Daoy (cell line): ENCODE results near the gene UBE2L5. TPM values are rescaled to one million over a fixed set of nuclear protein-coding genes. Genes with fewer than 3 reads are reported as not detected.

Source experiments
- DNase-seq: peaks from one replicate; pipeline ENCODE4 v3.0.0-alpha.2; 2015; ENCODE audit warnings: low read depth
- total RNA-seq: library from RNA; depleted of rRNA; stranded (reverse); fragments of >200 nt; shearing (Covaris generic); gene quantifications from 2 replicates; pipeline ENCODE4 v1.2.3, GENCODE V29; 2014; rRNA removed

UBE2L5 gene
- total RNA-seq, 1 experiment from 2014 or later = not detected

DNA sequence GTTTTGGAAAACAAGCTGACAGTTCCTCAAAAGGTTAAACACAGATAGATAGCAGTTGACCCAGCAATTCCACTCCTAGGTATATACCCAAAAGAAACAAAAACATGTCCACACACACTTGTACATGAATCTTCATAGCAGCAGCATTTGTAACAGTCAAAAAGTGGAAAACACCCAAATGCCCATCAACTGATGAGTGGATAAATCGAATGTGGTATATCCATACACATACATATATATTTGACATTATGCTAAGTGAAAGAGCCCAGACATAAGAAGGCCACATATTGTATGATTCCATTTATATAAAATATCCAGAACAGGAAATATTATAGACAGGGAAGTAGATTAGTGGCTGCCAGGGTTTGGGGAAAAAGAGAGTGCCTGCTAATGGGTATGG lies 51.4 kb downstream of the UBE2L5 start:
- DNase-seq = no peak

DNA sequence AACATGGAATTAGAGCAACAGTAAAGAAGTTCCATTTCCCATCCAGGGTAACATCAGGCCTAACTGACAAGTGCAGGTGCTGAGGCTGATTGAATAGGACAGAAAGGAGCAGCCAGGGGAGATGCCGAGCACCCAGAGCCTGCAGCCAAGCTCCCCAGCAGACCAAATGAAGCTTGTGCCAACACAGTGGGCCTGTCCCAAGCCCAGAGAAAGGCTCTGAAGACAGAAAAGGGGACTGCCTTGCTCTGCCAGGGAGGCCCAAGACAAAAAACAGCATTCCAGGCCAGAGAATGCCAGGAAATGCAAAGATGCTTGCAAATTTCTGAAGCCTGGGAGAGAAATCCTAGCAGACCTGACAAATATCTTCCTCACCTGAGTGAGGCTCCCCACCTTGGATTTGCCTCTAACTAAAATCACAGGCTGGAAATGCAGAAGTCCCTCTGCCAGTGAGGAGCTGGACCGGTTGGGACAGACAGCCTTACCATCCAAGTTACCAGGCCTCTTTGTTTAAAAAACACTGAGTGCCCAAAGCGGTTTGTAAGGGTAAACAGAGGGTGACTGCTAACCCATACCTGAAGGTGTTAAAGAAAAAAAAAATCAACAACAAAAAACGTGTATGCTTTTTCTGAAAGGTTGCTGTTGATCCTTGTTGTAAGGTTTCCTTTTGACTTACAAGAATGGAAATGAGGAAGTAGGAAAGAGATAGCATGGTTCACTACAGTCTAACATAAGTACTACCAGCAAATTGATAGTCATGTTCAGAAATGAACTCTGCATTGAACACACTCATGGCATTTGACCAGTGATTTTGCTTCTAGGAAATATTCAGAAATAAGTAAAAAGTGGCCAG lies 55.3 kb downstream of the UBE2L5 start:
- DNase-seq = no peak

Other genes starting within 250 kb of the UBE2L5 start
- gene KATNAL1, start 114.9 kb upstream of the UBE2L5 start, total RNA-seq = 14.3 and 21.8 TPM in 2 replicates
- gene HMGB1, start 43.4 kb downstream of the UBE2L5 start, total RNA-seq = 814 and 912 TPM in 2 replicates
- gene USPL1, start 195.4 kb downstream of the UBE2L5 start, total RNA-seq = 17.5 and 23.5 TPM in 2 replicates